Upper lobe of left lung (tissue), 6 donors: Measurements from ENCODE around the gene STIP1. TPM values are rescaled to one million over a fixed set of nuclear protein-coding genes. Genes with fewer than 3 reads are reported as not detected.

Experiments
- ATAC-seq, 2 donors: fragments of 200-7000 bp; cut with Tn5 transposase; one replicate each; pipeline ENCODE4 v1.9.1; 2022; ENCODE audit warnings: mild to moderate bottlenecking in 2 of 2, moderate library complexity in 2 of 2; ENCODE audit not compliant: low FRiP score in 2 of 2
- DNase-seq, 2 donors: peaks; one replicate each; pipeline ENCODE4 v3.0.0-alpha.2; 2019 to 2020
- H3K27ac ChIP-seq, 4 donors: fragments of 200-600 bp; sonication (generic); one replicate each; pipeline ENCODE4 v1.5.1; 2016 to 2019
- H3K27me3 ChIP-seq, 4 donors: fragments of 200-600 bp; sonication (generic); one replicate each; pipeline ENCODE4 v1.5.1; 2017 to 2019
- H3K36me3 ChIP-seq, 4 donors: fragments of 200-600 bp; sonication (generic); one replicate each; pipeline ENCODE4 v1.5.1; 2016 to 2019
- H3K4me1 ChIP-seq, 4 donors: fragments of 200-600 bp; sonication (generic); one replicate each; pipeline ENCODE4 v1.5.1; 2018 to 2019
- H3K4me3 ChIP-seq, 4 donors: fragments of 200-600 bp; sonication (generic); one replicate each; pipeline ENCODE4 v1.5.1; 2017 to 2019; ENCODE audit warnings: mild to moderate bottlenecking in 2 of 4, moderate library complexity in 1 of 4
- H3K9me3 ChIP-seq, 4 donors: fragments of 200-600 bp; sonication (generic); one replicate each; pipeline ENCODE4 v1.5.1; 2018 to 2019
- CTCF ChIP-seq, 6 experiments: fragments of 450-650 bp in 4 of 6; fragments of 200-600 bp in 2 of 6; sonication (generic) in 2 of 6; IDR thresholded peaks; one replicate each; pipeline ENCODE4 v1.5.1; 2016 to 2019; ENCODE audit warnings: antibody characterized with exemption in 6 of 6
- EP300 ChIP-seq, 4 donors: sonication (generic); formaldehyde crosslinking; IDR thresholded peaks; one replicate each; pipeline ENCODE4 v1.5.1; 2017; ENCODE audit warnings: antibody characterized with exemption in 4 of 4, control low read depth in 2 of 4
- POLR2A ChIP-seq, 4 donors: fragments of 450-650 bp; IDR thresholded peaks; one replicate each; pipeline ENCODE4 v1.5.1; 2016 to 2017; ENCODE audit warnings: antibody characterized with exemption in 4 of 4, mild to moderate bottlenecking in 2 of 4
- POLR2AphosphoS5 ChIP-seq, 2 donors: sonication (generic); formaldehyde crosslinking; IDR thresholded peaks; one replicate each; pipeline ENCODE4 v1.5.1; 2017; ENCODE audit warnings: antibody characterized with exemption in 2 of 2
- WGBS, 2 donors: methylation state at CpG; one replicate each; pipeline ENCODE4 v1.1.5; 2017 to 2018; 5-methylcytosine and 5-hydroxymethylcytosine counted together
- total RNA-seq, 6 donors: library from RNA; depleted of rRNA in 4 of 6; stranded (reverse); fragments of >200 nt in 4 of 6; gene quantifications; one replicate each; pipeline versions ENCODE4 v1.1.0 to v1.2.1, GENCODE V29; 2016 to 2021
- donor health status: DM: no; HTN: no; CAD: no; lungs with moderate emphysema.
- donor health status: DM: no; HTN: yes; CAD: no; lungs with severe emphysema.

The STIP1 gene
- total RNA-seq, 6 donors from 2014 or later: 37.8 to 132 (median 82.6) TPM

- no peak overlapping the region for H3K4me3 ChIP-seq
- H3K4me1 ChIP-seq: peaks cover 0 to 8% (median 0%) of the 10 kb centered on the region in 4 donors
- TF ChIP-seq POLR2A (IDR thresholded peaks at IDR 0.05) (no peak), EP300 (IDR thresholded peaks at IDR 0.05) (no peak), POLR2AphosphoS5 (IDR thresholded peaks at IDR 0.05) (no peak), CTCF (IDR thresholded peaks at IDR 0.05) (no peak)
- H3K27me3 ChIP-seq: no peaks in the 10 kb centered on the region
- no peak for ATAC-seq
- DNase-seq: no peak
- no peak overlapping the region for H3K27ac ChIP-seq
- H3K36me3 ChIP-seq: peaks cover 55 to 90% (median 79%) of the 10 kb centered on the region in 4 donors
- H3K9me3 ChIP-seq: no peaks in the 10 kb centered on the region
- WGBS, 2 donors: 86% methylated on average over 9 of the region's 9 CpGs
These were observed 10.7 kb downstream of the STIP1 start for GRCh38 chr11:64196626-64197025.

- ATAC-seq (no peak), DNase-seq (no peak)
- peaks cover 60 to 99% (median 88%) of the 10 kb centered on the region in 4 donors for H3K36me3 ChIP-seq
- 86 to 90% methylated on average over 2 of the region's 2 CpGs for WGBS, 2 donors
- H3K9me3 ChIP-seq: no peaks in the 10 kb centered on the region
- H3K4me3 ChIP-seq: no peak overlapping the region
- no peaks in the 10 kb centered on the region for H3K27me3 ChIP-seq
- no peaks in the 10 kb centered on the region for H3K4me1 ChIP-seq
- TF ChIP-seq POLR2A (IDR thresholded peaks at IDR 0.05): no peak
- TF ChIP-seq CTCF (IDR thresholded peaks at IDR 0.05): no peak
- no peak for TF ChIP-seq POLR2AphosphoS5 (IDR thresholded peaks at IDR 0.05)
- no peak for TF ChIP-seq EP300 (IDR thresholded peaks at IDR 0.05)
- no peak overlapping the region for H3K27ac ChIP-seq
These were observed 12.5 kb downstream of the STIP1 start for GRCh38 chr11:64198511-64198910.

- DNase-seq (no peak), ATAC-seq (no peak)
- 89 to 94% methylated on average over 3 of the region's 3 CpGs for WGBS, 2 donors
- TF ChIP-seq CTCF (IDR thresholded peaks at IDR 0.05) (no peak), POLR2A (IDR thresholded peaks at IDR 0.05) (no peak)
- H3K27me3 ChIP-seq: no peaks in the 10 kb centered on the region
- H3K4me3 ChIP-seq: no peak overlapping the region
- peaks cover 17 to 26% (median 21%) of the 10 kb centered on the region in 4 donors for H3K4me1 ChIP-seq
- no peak overlapping the region for H3K27ac ChIP-seq
- H3K36me3 ChIP-seq: peaks cover 38 to 83% (median 67%) of the 10 kb centered on the region in 4 donors
- no peaks in the 10 kb centered on the region for H3K9me3 ChIP-seq
These were observed 15.6 kb downstream of the STIP1 start for GRCh38 chr11:64201543-64201942.

GRCh38 chr11:64202992-64203391 lies 17.0 kb downstream of the STIP1 start:
- no peaks in the 10 kb centered on the region for H3K9me3 ChIP-seq
- no peak for DNase-seq
- no peaks in the 10 kb centered on the region for H3K27me3 ChIP-seq
- ATAC-seq: no peak
- TF ChIP-seq EP300 (IDR thresholded peaks at IDR 0.05): no peak
- no peak for TF ChIP-seq POLR2A (IDR thresholded peaks at IDR 0.05)
- TF ChIP-seq CTCF (IDR thresholded peaks at IDR 0.05): no peak
- no peak for TF ChIP-seq POLR2AphosphoS5 (IDR thresholded peaks at IDR 0.05)
- 96 to 97% methylated on average over 9 of the region's 9 CpGs for WGBS, 2 donors
- H3K4me1 ChIP-seq: peaks cover 17 to 36% (median 28%) of the 10 kb centered on the region in 4 donors
- peaks cover 23 to 69% (median 53%) of the 10 kb centered on the region in 4 donors for H3K36me3 ChIP-seq
- H3K27ac ChIP-seq: no peak overlapping the region
- no peak overlapping the region for H3K4me3 ChIP-seq

- Histone ChIP-seq H3K4me1 (peaks cover 22 to 42% (median 34%) of the 10 kb centered on the region in 4 donors), H3K4me3 (no peak overlapping the region), H3K9me3 (no peaks in the 10 kb centered on the region), H3K27ac (no peak overlapping the region), H3K27me3 (no peaks in the 10 kb centered on the region), H3K36me3 (peaks cover 20 to 63% (median 47%) of the 10 kb centered on the region in 4 donors)
- TF ChIP-seq POLR2A (IDR thresholded peaks at IDR 0.05) (no peak), CTCF (IDR thresholded peaks at IDR 0.05) (no peak), POLR2AphosphoS5 (IDR thresholded peaks at IDR 0.05) (no peak), EP300 (IDR thresholded peaks at IDR 0.05) (no peak)
- DNase-seq: peak in 1 of 2 donors; percentile 54
- no peak for ATAC-seq
- 92 to 93% methylated on average over 27 of the region's 27 CpGs for WGBS, 2 donors
These were observed 17.6 kb downstream of the STIP1 start for GRCh38 chr11:64203421-64204079.
